Sigmoid colon (tissue), 4 donors: ENCODE measurements around the gene WDR31.

Experiments used
- CTCF ChIP-seq, 4 experiments: fragments of 450-650 bp in 3 of 4; fragments of 200-600 bp in 1 of 4; IDR thresholded peaks; one replicate each; pipeline ENCODE4 v1.5.1; 2016 to 2019; ENCODE audit warnings: antibody characterized with exemption in 4 of 4, mild to moderate bottlenecking in 3 of 4, moderate library complexity in 2 of 4
- POLR2AphosphoS5 ChIP-seq, 4 donors: sonication (generic); formaldehyde crosslinking; IDR thresholded peaks; one replicate each; pipeline ENCODE4 v1.6.1; 2017; ENCODE audit warnings: antibody characterized with exemption in 4 of 4

DNA sequence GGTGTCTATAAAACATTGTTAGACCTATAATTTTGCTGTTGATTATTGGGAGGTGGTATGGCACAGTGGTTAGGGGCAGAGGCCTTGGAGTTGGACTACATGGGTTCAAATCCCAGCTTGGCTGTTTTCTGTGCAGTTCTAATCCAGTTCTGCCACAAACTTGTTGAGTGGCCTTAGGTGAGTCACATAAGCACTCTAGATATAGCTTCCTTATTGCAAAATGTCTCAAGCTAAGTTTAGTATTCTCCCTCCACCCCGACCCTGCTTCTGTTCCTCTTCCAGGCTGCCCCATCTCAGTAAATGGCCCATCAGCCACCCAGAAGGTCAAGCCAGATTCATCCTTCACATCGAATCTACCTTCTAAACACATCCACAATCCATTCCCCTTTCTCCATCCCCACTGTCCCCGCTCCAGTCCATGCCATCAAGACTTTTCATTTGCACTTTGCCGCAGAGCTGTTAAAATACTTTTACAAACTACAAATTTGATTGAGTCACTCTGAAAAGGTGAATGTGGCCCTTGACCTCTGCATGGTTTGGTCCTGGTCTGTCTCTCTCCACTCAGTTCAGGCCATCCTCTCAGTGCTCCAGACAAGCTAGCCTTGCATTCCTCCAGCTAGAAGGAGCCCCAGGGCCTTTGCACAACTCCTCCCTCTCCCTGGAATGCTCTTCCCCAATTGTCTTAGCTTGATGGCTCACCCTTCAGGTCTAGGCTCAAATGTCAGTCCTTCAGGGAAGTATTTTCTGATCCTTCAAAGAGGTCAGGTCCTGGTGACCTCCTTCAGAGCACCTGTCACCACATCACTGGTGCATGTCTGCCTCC is 46.7 kb upstream of the WDR31 start:
- TF ChIP-seq CTCF (IDR thresholded peaks at IDR 0.05) = no peak
- no peak for TF ChIP-seq POLR2AphosphoS5 (IDR thresholded peaks at IDR 0.05)
